Ovary (tissue), 9 donors: ENCODE measurements around the gene TRIM23. TPM values are rescaled to one million over a fixed set of nuclear protein-coding genes. Genes with fewer than 3 reads are reported as not detected.

ENCODE experiments used
- polyA plus RNA-seq, 2 donors: library from polyadenylated mRNA; stranded (reverse); fragments of 200-250 nt in 1 of 2; fragments of 350-450 nt in 1 of 2; fragmentation: Illumina TruSeq in 1 of 2; extraction: RNeasy Lipid Tissue Mini Kit (QIAGEN cat#74804) in 1 of 2; gene quantifications; one replicate each; pipeline ENCODE4 v1.2.3, GENCODE V29; 2013 to 2014
- small RNA-seq: library from RNA; depleted of rRNA; stranded (forward); fragments of <200 nt; gene quantifications from one replicate; pipeline ENCODE3, GENCODE V24; 2016
- total RNA-seq, 7 donors: library from RNA; depleted of rRNA in 2 of 7; stranded (reverse); fragments of >200 nt in 2 of 7; fragmentation: NEBNext Ultra II Directional in 3 of 7; extraction: Animal tissue kit (Norgen Biotek cat#: 25700) in 3 of 7; gene quantifications; one replicate each; pipeline versions ENCODE4 v1.1.0 to v1.2.4, GENCODE V29; 2016 to 2023
- donor health status: DM: no; HTN: no; CAD: no; lungs with moderate emphysema.
- donor health status: DM: no; HTN: no; CAD: no.
- donor health status: Bipolar disorder and iron deficiency.
- donor health status: DM: yes; HTN: yes; CAD: no.
- donor health status: DM: no; HTN: no; CAD: no.
- donor health status: DM: yes; HTN: yes; CAD: no.

Gene TRIM23
- total and polyA plus RNA-seq, 9 donors, result 8.3 to 23.4 (median 19.3) TPM

Small RNAs within 50 kb of the gene (small RNA-seq; reads per million reads assigned to genes)
- gene RNU6-540P, result not detected

Other genes with a start within 250 kb of the TRIM23 start
- gene ADAMTS6, start 142.4 kb downstream of the TRIM23 start, total RNA-seq, result 1 to 10 TPM in 6 of 7 donors, under 1 TPM in 1; 0.96 to 7.2 (median 2.7) TPM
- gene ADAMTS6, start 142.4 kb downstream of the TRIM23 start, polyA plus RNA-seq, result 1 to 10 TPM; 1.3 to 2.2 TPM
- 1 to 10 TPM in 5 of 7 donors, under 1 TPM in 2; 0.83 to 3.0 (median 1.7) TPM for gene CENPK, start 61.2 kb downstream of the TRIM23 start, total RNA-seq
- gene CENPK, start 61.2 kb downstream of the TRIM23 start, polyA plus RNA-seq, result 1 to 10 TPM; 1.5 to 1.7 TPM
- 10 to 100 TPM; 30.7 to 82.1 (median 36.7) TPM for gene PPWD1, start 61.0 kb downstream of the TRIM23 start, total RNA-seq
- gene PPWD1, start 61.0 kb downstream of the TRIM23 start, polyA plus RNA-seq, result 10 to 100 TPM; 28.0 to 41.7 TPM
- 1 to 10 TPM; 1.6 to 3.3 (median 2.6) TPM for gene SHLD3, start 694 bp upstream of the TRIM23 start, total RNA-seq
- 1 to 10 TPM; 1.2 to 1.6 TPM for gene SHLD3, start 694 bp upstream of the TRIM23 start, polyA plus RNA-seq
- 10 to 100 TPM; 10.5 to 21.5 (median 13.9) TPM for gene TRAPPC13, start 694 bp upstream of the TRIM23 start, total RNA-seq
- gene TRAPPC13, start 694 bp upstream of the TRIM23 start, polyA plus RNA-seq, result 10 to 100 TPM; 11.4 to 11.7 TPM
- 1 to 10 TPM; 4.9 to 9.9 (median 7.1) TPM for gene SGTB, start 97.8 kb upstream of the TRIM23 start, total RNA-seq
- 1 to 10 TPM; 2.6 to 8.4 TPM for gene SGTB, start 97.8 kb upstream of the TRIM23 start, polyA plus RNA-seq
- 10 to 100 TPM in 3 of 7 donors, 1 to 10 TPM in 4; 2.3 to 16.3 (median 8.2) TPM for gene NLN, start 97.9 kb upstream of the TRIM23 start, total RNA-seq
- gene NLN, start 97.9 kb upstream of the TRIM23 start, polyA plus RNA-seq, result 10 to 100 TPM in 1 of 2 donors, 1 to 10 TPM in 1; 2.5 to 11.0 TPM